ENCODE measurements around the gene AMIGO2. TPM values are rescaled to one million over a fixed set of nuclear protein-coding genes. Genes with fewer than 3 reads are reported as not detected.

Gene AMIGO2
- total RNA-seq, 1 experiment from 2014 or later = 6.5 TPM

DNA sequence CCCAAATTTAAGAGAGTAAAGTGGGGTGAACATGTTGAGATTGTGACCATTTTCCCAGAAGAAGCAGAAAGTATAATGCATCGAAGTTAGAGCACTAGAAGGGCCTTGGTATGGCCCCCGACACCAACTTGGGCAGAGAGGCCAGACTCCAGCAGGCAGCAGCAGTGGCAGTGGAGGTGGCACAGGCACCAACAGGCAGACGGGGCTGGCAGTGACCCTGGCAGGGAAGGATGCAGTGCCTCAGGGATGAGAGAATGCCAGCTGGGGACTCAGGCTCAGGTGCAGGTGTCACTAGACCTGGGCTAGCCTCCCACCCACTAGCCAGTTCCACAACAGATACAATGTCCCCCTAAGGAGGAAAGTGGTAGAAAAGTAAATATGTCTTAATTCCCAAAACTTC is 27.7 kb upstream of the AMIGO2 start:
- ChIA-PET POLR2A (no interaction called here), CTCF (no interaction called here)
- Mint-ChIP-seq H3K36me3 (no peaks in the 10 kb centered on the region), H3K27ac (no peak overlapping the region), H3K4me3 (no peak overlapping the region), H3K4me1 (peaks cover 12% of the 10 kb centered on the region), H3K27me3 (ENCODE audit: low read depth) (no peaks in the 10 kb centered on the region), H3K9me3 (no peaks in the 10 kb centered on the region)
- DNase-seq (ENCODE audit: low spot score) (no peak), ATAC-seq (no peak)
- TF ChIP-seq GTF2I (CRISPR knock-in tag; conservative IDR thresholded peaks at IDR 0.05) (no peak), SMAD4 (CRISPR knock-in tag; IDR thresholded peaks at IDR 0.05) (no peak), PREB (CRISPR knock-in tag; IDR thresholded peaks at IDR 0.05; ENCODE audit: borderline replicate concordance) (no peak), JUN (CRISPR knock-in tag; IDR thresholded peaks at IDR 0.05) (no peak), GABPB1 (CRISPR knock-in tag; IDR thresholded peaks at IDR 0.05) (no peak), CREB1 (CRISPR knock-in tag; IDR thresholded peaks at IDR 0.05) (no peak), NR2C2 (CRISPR knock-in tag; IDR thresholded peaks at IDR 0.05) (no peak), FOXJ3 (CRISPR knock-in tag; IDR thresholded peaks at IDR 0.05; ENCODE audit: borderline replicate concordance) (no peak), ZNF232 (CRISPR knock-in tag; IDR thresholded peaks at IDR 0.05) (no peak), SOX15 (CRISPR knock-in tag; IDR thresholded peaks at IDR 0.05) (no peak), NR1H2 (CRISPR knock-in tag; IDR thresholded peaks at IDR 0.05) (no peak)
- TF ChIP-seq, protein P1, sequence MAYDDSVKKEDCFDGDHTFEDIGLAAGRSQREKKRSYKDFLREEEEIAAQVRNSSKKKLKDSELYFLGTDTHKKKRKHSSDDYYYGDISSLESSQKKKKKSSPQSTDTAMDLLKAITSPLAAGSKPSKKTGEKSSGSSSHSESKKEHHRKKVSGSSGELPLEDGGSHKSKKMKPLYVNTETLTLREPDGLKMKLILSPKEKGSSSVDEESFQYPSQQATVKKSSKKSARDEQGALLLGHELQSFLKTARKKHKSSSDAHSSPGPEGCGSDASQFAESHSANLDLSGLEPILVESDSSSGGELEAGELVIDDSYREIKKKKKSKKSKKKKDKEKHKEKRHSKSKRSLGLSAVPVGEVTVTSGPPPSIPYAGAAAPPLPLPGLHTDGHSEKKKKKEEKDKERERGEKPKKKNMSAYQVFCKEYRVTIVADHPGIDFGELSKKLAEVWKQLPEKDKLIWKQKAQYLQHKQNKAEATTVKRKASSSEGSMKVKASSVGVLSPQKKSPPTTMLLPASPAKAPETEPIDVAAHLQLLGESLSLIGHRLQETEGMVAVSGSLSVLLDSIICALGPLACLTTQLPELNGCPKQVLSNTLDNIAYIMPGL (CRISPR knock-in tag; IDR thresholded peaks at IDR 0.05) = no peak
- TF ChIP-seq, protein P2, sequence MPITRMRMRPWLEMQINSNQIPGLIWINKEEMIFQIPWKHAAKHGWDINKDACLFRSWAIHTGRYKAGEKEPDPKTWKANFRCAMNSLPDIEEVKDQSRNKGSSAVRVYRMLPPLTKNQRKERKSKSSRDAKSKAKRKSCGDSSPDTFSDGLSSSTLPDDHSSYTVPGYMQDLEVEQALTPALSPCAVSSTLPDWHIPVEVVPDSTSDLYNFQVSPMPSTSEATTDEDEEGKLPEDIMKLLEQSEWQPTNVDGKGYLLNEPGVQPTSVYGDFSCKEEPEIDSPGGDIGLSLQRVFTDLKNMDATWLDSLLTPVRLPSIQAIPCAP (CRISPR knock-in tag; IDR thresholded peaks at IDR 0.05) = no peak
- TF ChIP-seq, protein P3, sequence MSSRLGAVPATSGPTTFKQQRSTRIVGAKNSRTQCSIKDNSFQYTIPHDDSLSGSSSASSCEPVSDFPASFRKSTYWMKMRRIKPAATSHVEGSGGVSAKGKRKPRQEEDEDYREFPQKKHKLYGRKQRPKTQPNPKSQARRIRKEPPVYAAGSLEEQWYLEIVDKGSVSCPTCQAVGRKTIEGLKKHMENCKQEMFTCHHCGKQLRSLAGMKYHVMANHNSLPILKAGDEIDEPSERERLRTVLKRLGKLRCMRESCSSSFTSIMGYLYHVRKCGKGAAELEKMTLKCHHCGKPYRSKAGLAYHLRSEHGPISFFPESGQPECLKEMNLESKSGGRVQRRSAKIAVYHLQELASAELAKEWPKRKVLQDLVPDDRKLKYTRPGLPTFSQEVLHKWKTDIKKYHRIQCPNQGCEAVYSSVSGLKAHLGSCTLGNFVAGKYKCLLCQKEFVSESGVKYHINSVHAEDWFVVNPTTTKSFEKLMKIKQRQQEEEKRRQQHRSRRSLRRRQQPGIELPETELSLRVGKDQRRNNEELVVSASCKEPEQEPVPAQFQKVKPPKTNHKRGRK (CRISPR knock-in tag; IDR thresholded peaks at IDR 0.05; ENCODE audit: borderline replicate concordance) = no peak
- TF ChIP-seq, protein P4, sequence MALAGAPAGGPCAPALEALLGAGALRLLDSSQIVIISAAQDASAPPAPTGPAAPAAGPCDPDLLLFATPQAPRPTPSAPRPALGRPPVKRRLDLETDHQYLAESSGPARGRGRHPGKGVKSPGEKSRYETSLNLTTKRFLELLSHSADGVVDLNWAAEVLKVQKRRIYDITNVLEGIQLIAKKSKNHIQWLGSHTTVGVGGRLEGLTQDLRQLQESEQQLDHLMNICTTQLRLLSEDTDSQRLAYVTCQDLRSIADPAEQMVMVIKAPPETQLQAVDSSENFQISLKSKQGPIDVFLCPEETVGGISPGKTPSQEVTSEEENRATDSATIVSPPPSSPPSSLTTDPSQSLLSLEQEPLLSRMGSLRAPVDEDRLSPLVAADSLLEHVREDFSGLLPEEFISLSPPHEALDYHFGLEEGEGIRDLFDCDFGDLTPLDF (CRISPR knock-in tag; IDR thresholded peaks at IDR 0.05) = no peak
- TF ChIP-seq, protein P5, sequence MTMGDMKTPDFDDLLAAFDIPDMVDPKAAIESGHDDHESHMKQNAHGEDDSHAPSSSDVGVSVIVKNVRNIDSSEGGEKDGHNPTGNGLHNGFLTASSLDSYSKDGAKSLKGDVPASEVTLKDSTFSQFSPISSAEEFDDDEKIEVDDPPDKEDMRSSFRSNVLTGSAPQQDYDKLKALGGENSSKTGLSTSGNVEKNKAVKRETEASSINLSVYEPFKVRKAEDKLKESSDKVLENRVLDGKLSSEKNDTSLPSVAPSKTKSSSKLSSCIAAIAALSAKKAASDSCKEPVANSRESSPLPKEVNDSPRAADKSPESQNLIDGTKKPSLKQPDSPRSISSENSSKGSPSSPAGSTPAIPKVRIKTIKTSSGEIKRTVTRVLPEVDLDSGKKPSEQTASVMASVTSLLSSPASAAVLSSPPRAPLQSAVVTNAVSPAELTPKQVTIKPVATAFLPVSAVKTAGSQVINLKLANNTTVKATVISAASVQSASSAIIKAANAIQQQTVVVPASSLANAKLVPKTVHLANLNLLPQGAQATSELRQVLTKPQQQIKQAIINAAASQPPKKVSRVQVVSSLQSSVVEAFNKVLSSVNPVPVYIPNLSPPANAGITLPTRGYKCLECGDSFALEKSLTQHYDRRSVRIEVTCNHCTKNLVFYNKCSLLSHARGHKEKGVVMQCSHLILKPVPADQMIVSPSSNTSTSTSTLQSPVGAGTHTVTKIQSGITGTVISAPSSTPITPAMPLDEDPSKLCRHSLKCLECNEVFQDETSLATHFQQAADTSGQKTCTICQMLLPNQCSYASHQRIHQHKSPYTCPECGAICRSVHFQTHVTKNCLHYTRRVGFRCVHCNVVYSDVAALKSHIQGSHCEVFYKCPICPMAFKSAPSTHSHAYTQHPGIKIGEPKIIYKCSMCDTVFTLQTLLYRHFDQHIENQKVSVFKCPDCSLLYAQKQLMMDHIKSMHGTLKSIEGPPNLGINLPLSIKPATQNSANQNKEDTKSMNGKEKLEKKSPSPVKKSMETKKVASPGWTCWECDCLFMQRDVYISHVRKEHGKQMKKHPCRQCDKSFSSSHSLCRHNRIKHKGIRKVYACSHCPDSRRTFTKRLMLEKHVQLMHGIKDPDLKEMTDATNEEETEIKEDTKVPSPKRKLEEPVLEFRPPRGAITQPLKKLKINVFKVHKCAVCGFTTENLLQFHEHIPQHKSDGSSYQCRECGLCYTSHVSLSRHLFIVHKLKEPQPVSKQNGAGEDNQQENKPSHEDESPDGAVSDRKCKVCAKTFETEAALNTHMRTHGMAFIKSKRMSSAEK (CRISPR knock-in tag; IDR thresholded peaks at IDR 0.05; ENCODE audit: borderline replicate concordance) = no peak
